ENCODE measurements around the gene UMODL1.
A peak's percentile ranks its signal among the peaks of the same experiment; 100 is the strongest.

UMODL1 gene

DNA sequence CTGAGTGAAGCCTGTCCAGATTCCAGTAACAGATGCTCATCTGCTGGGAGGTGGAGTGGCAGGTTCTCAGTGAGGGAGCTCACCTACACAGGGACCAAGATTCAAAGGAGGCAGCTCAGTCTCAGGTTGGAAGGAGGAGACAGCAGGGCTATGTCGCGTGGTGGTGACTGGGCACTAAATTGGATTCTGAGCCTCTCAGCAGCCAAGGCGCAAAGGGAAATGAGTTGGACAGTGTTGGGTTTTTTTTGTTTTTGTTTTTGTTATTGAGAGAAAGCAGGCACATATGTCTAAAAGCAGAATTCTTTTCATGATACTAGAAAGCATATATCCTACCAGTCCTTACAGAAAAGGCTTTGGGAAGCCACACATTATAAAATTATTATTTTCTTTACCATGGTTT is 26.2 kb downstream of the UMODL1 start:
- DNase-seq (ENCODE audit: low read depth in 2 of 3, low spot score in 2 of 3), result no peak

DNA sequence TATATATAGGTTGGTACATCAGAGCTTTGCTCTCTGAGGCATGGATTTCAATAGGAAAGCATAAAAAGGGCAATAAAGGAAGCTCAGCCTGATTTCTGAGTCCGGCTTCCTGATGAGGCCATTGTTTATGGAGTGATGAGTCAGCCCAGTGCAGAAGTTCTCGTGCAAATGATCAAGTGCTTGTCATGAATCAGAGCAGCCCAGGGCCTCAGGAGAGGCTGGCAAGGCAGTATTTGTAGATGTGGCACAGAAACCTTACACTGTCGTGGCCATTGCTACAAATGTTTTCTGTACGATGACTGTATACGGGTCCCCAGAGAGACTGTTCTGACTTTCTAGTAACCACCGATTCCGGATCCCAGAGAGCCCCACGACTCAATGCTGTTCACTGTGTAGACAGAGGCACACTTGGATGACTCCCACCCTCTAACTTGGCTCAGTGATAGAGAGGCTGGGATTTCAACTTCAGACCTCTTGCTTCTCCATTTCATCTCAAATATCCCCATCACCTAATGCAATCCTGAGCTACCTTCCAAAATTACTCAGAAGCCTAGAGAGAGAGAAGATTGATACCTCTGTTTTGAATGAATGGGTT is 26.8 kb downstream of the UMODL1 start:
- DNase-seq (ENCODE audit: low read depth in 2 of 3, low spot score in 2 of 3), result no peak

DNA sequence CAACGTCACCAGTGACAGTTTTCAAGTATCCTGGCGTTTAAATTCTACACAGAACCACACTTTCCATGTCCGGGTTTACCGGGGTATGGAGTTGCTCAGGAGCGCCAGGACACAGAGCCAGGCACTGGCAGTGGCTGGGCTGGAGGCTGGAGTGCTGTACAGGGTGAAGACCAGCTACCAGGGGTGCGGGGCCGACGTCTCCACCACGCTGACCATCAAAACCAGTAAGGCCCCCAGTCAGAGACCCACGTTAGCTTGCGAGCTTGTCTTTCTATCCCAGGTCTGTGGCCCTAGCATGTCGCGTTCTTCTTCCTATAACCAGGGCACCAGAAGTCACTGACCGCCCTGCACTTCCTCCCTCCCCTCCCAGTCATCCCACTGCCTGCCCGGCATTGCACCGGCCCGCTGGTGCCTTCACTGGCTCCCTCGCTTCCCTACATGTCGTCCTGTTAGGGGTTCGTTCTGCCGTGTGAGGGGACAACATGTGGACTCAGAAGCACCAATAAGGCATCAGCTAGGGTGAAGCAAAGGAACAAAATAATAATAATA is 27.9 kb downstream of the UMODL1 start:
- DNase-seq (ENCODE audit: low read depth in 2 of 3, low spot score in 2 of 3), result no peak

DNA sequence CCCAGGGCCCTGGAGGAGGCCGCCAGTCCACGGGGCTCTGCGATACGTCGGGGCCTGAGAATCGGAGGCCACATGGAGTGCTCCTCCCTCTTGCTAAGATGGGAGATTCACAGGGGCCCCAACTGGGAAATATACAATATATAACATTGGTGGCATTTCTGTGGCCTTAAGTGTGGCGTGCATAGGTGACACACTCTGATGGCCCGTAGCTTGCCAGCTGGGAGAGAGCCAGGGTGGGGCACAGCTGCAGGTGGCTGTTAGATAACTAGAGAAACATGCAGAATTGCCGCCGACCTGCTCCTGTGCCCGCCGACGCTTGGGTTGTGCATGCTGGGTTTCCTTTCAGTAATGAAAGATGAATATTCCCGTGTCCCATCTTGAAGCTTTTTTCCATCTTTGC is 30.1 kb downstream of the UMODL1 start:
- DNase-seq (ENCODE audit: low read depth in 2 of 3, low spot score in 2 of 3), result no peak

DNA sequence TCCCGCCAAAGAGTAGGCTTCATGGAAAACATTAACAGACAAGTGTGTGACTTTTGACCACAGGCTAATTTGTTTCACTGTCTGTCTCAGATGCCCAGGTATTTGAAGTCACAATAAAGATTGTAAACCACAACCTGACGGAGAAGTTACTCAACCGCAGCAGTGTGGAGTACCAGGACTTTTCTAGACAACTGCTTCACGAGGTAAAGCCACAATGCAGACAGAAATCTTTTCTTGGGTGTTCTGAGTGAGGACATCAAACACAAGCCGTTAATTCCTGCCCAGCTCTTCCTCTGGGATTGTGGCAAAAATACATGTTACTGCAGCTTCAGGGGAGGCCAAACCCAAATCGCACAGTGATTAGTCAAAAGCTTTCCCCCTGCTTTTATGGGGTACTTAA is 31.0 kb downstream of the UMODL1 start:
- DNase-seq (ENCODE audit: low read depth in 2 of 3, low spot score in 2 of 3), result no peak

DNA sequence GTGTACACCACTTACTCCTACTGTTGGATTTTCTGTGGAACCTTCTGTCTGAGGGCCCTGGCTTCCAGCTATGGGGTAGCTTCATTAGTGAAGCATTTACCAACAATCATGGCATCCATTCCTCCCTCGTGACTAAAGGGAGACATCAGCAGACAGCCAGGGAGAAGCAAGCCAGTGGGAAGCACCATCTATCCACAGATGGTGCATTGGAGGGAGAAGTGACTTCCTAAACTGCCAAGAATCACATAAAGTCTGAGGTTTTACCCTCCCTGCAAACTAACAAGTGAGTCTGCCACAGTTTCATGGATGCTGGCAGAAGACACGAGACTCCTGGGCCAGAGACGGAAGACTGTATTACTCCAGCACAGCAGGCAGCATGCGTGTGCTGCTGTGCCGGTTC is 31.4 kb downstream of the UMODL1 start:
- DNase-seq (ENCODE audit: low read depth in 2 of 3, low spot score in 2 of 3), result no peak

DNA sequence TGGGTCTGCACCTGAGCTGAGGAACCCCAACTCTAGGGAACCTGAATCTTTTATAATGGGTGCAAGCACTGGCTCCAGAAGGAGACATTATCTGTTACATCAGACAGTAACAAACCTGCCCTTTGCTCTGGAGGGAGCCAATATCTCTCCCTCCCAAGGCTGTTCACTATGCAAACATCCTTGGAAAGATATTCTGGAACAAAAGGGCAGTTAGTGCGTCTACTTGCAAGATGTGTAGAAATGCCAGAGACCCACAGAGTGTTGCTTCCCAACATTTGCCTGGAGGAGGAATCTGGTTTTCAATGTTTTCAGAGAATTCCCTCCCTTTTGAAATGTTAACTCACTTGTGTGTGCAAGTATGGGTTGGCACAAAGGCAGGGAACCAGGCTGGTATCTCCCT is 31.9 kb downstream of the UMODL1 start:
- no peak for DNase-seq (ENCODE audit: low read depth in 2 of 3, low spot score in 2 of 3)

DNA sequence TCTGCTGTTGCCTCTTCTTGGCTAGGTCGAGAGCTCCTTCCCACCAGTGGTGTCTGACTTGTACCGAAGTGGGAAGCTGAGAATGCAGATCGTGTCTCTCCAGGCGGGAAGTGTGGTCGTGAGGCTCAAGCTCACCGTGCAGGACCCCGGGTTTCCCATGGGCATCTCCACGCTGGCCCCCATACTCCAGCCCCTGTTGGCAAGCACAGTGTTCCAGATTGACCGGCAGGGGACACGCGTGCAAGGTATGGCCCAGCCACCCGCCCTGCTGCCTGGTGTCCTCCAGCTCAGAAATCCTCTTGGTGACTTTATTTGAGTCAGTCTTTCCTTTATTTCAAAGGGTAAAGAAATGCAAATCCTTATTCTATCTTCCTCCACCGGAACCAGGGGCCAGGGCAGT is 32.7 kb downstream of the UMODL1 start:
- DNase-seq (ENCODE audit: low read depth in 2 of 3, low spot score in 2 of 3), result no peak

DNA sequence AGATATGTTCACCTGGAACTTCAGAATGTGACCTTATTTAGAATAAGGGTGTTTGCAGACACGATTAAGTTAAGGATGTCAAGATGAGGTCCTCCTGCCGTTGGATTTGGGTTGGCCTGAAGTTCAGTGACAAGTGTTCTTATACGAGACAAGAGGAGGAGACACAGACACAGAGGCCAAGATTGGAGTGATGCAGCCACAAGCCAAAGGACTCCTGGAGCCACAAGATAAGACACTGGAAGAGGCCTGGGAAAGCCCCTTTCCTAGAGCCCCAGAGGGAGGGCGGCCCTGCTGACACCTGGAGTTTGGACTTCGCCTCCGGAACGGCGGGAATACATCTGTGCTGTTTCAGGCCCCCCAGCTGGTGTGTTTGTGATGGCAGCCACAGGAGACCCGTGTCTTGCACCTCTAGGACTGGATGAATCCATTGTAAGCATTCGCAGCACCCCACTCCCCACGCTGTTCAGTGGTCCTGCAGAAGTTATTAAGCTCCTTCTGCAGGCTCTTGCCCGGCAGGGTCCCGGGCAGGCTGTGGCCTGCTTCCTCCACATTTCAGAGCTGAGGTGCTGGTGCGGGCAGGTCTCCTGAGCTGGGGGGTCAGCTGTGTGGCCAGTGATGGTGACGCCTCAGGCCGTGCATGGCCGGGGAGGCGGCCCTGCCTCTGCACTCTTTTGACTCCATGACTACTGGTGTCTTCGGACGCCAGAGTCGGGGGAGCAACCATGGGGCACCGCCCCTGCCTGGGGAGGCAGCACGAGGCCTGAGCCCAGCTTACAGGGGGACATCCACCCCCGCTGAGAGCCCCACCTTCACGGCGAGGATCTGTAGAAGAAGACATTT is 34.6 kb downstream of the UMODL1 start:
- DNase-seq (ENCODE audit: low read depth in 2 of 3, low spot score in 2 of 3), result no peak

DNA sequence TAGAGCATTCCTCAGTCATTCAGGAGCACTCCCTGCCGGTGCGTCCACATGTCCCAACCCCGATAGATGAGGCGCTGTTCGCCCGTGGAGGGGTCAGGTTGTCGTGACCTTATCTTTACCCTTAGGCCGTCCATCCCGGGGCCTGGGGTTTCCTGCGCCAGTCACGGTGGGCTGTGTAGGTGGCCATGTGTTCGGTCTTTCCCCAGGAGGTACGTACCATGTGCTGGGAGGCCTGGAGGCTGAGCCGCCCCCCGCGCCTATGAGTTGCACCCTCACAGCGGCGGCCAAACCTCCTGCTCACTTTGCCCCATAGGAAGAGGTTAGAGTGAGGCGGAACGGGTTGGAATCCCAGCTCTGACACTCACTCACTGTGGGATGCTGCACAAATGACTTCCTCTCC is 35.3 kb downstream of the UMODL1 start:
- no peak for DNase-seq (ENCODE audit: low read depth in 2 of 3, low spot score in 2 of 3)

DNA sequence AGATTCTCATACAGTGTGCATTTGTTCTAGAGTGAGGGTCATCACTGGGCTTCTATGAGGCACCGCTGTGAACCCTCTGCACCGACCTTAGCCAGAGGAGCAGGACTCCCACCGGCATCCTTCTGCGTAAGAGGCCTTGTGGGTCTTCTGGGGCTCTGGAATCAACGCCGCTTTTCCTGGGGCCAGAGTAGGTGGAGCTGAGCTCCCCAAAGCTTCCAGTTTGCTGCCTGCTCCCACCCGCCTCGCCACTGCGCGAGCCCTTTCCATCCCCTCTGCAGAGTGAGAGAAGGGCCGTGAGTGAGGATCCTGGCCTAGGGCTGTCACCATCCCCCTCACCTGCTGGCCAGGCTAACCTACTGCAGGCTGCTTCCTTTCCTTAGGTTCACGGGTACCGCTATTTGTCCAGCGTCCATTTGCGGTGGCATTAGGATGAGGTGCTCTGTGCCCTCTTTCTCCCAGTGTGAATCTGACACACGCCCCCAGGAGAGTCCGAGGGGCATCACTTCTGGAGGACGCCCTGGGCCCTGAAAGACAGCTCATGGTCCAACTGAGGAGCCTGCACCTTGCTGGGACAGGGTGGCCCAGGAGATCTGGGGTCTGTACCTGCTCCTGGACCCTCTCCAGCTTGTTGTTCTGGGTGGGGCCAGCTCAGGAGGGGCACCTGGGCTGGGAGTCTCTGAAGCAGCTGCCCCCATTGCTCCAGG is 36.2 kb downstream of the UMODL1 start:
- DNase-seq (ENCODE audit: low read depth in 2 of 3, low spot score in 2 of 3), result no peak

DNA sequence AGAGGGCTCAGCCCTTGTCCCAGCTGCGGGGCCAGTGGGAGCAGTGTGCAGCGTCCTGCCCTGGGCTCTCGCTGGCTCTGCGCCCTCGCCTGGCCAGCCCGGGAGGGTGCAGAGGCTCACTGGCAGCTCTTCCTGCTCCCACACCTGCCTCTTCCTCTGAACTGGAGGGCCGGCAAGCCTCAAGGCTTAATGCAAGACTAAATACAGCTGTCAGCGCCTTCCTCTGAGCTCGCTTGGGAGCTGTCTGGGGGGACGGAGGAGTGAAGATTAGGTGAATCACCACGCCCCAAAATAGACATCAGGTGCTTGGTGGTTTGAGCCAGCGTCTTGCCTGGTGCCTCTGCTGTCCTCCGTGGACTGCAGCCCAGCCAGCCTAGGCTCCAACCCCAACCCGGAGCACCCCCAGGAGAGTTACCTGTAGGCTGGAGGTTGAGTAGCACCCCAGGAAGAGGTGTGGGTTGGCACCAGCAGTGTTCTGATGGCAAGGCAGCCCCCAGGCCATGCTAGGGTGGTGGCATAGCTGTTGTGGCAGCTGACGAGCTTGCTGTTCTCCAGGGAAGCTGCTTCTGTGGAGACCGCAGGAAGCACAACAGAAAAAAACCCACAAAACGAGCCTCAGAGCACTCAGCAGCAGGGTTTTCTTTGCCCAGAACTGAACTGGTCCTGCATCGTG is 36.9 kb downstream of the UMODL1 start:
- peak; percentile 32 to 44 (median 41) for DNase-seq (ENCODE audit: low read depth in 2 of 3, low spot score in 2 of 3)

DNA sequence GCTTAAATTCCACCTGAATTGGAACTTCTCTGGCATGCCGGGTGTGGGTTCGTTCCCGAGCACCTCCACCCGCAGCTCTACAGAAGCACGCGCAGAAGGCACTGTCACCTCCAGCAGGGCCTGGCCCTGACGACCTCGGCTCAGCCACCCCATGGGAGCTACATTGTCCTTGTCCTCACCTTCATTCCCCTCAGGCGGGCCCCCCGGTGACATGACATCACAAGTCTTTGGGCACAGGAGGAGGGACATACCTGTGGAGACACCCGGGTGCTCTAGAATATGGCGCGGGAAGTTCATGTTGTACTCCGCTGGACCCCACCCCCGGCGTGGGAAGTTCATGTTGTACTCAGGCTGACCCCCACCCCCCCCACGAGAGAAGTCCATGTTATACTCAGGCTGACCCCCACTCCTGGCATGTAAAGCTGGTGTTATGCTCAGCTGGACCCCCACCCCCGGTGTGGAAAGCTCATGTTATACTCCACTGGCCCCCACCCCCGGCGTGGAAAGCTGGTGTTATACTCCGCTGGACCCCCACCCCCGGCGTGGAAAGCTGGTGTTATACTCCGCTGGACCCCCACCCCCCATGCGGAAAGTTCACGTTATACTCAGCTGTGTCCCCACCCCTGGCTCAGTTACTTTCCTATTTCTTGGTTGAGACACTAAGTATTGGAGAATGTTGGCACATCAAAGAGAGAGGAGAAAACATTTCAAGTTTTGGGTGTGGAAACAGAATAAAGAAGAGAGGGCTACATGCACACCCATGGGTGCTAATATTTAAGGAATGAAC is 37.6 kb downstream of the UMODL1 start:
- DNase-seq (ENCODE audit: low read depth in 2 of 3, low spot score in 2 of 3), result no peak

DNA sequence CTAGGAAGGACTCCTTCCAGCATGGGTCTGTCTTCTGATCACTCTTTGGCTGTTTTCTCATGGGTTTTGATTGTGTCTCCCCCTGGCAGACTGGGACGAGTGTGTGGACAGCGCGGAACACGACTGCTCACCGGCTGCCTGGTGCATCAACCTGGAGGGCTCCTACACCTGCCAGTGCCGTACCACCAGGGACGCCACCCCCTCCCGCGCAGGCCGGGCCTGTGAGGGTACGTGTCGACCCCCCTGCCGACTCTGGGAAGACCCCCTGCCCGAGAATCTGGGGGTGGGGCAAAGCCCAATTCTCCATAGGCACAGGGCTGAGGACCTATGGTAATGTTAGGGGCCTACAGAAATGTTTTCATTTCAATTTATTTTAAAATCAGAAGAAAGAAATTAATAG is 38.4 kb downstream of the UMODL1 start:
- no peak for DNase-seq (ENCODE audit: low read depth in 2 of 3, low spot score in 2 of 3)

DNA sequence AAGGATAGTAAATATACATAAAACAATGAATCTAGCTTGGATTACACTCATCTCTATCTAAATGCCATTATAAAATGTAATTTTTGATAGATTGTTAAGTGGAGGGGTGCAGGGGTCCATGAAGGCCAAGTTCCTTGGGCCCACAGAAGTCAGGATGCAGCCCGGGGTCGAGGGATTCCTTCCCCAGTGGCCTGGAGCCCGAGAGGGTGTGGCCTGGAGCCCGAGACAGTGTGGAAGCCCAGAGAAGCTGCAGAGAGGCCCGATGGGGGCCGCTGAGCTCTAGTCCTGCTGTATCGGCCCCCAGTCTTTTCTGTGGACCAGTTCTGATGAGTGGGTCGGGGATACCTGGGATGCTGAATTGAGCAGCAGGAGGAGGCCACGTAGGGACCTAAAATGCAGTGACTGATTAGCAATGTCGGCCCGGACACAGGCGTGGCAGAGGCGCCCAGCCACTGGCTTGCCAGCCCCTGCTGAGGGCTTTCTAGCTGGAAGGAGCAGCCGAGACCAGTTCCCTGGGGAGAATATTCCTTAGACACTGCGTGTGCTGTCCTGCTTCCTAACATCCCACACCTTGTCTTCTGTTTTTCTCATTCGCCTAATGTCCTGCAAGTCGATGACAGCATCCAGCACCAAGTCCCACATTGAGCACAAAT is 38.9 kb downstream of the UMODL1 start:
- DNase-seq (ENCODE audit: low read depth in 2 of 3, low spot score in 2 of 3), result no peak

DNA sequence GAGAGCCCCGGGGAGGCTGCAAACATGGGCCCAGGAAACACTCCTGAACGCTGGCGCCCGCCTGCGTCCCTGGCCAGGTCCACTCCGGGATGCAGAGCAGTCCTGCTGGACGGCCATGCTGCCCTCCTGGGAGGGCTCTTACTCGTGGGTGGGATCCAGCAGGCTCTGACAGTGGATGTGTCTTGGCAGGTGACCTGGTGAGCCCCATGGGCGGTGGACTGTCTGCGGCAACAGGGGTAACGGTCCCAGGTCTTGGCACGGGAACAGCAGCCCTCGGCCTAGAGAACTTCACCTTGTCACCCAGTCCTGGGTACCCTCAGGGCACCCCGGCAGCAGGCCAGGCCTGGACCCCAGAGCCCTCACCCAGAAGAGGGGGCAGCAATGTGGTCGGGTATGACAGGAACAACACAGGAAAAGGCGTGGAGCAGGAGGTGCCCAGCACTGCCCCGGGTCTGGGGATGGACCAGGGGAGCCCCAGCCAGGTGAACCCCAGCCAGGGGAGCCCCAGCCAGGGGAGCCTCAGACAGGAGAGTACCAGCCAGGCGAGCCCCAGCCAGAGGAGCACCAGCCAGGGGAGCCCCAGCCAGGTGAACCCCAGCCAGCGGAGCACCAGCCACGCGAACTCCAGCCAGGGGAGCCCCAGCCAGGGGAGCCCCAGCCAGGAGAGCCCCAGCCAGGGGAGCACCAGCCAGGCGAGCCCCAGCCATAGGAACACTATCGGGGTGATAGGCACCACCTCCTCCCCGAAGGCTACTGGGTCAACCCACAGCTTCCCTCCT is 39.8 kb downstream of the UMODL1 start:
- DNase-seq (ENCODE audit: low read depth in 2 of 3, low spot score in 2 of 3), result no peak

DNA sequence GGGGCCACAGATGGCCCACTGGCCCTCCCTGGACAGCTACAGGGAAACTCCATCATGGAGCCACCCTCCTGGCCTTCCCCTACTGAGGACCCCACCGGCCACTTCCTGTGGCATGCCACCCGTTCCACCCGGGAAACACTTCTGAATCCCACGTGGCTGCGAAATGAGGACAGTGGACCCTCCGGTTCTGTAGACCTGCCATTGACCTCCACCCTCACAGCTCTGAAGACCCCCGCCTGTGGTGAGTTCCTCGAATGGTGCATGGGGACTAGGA is 40.3 kb downstream of the UMODL1 start:
- no peak for DNase-seq (ENCODE audit: low read depth in 2 of 3, low spot score in 2 of 3)

DNA sequence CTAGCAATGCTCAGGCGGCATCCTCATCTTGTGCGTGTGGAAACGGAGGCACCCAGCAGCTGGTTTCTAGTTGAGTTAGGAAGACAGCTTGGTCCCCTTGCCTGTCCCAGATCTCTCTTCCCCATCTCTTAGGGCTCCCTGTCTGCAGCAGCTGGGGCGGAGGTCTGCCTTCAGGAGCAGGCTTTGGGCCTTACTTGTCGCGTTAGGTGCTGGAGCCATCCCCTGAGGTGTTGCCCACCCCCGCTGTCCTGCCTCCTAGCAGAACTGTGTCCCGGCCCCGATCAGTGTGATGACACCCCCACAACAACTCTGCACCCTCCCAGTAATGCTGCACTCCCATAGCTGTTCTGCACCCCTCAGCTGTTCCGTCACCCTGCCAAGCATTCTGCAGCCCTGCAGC is 40.7 kb downstream of the UMODL1 start:
- no peak for DNase-seq (ENCODE audit: low read depth in 2 of 3, low spot score in 2 of 3)

DNA sequence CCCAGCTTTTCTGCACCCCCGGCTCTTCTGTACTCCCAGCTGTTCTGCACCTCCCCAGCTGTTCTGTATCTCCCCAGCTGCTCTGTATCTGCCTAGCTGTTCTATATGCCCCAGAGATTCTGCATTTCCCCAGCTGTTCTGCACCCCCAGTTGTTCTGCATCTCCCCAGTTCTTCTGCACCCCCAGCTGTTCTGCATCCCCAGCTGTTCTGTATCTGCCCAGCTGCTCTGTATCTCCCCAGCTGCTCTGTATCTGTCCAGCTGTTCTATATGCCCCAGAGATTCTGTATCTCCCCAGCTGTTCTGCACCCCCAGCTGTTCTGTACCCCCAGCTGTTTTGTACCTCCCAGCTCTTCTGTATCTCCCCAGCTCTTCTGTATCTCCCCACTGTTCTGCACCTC is 41.1 kb downstream of the UMODL1 start:
- DNase-seq (ENCODE audit: low read depth in 2 of 3, low spot score in 2 of 3), result no peak

DNA sequence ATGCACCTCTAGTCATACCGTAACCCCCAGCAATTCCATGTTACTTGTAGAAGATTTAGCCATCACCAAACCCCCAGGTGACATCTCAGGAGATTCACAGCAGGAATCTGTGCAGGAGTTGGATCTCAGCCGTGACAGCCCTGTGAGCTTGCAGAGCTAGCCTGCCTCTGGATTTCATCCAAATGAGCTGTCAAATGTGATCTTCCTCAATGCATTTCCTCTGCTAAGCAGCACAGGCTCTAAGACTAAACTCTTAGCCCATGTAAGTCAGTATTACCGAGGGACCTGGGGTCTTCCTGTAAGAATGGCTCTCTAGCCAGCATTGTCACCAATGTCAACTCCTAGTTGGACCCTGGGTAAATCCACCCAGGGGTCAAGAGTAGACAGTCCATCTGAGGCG is 41.7 kb downstream of the UMODL1 start:
- DNase-seq (ENCODE audit: low read depth in 2 of 3, low spot score in 2 of 3), result no peak

Measured in activated CD8-positive, alpha-beta memory T cell treated with anti-CD3 and anti-CD28 coated beads for 48 hours (primary cell).